Ovary (tissue), 3 donors: ENCODE data around the gene INTS6.

ENCODE experiments used
- CTCF ChIP-seq, 3 donors: fragments of 450-650 bp in 2 of 3; fragments of 200-600 bp in 1 of 3; IDR thresholded peaks; one replicate each; pipeline versions ENCODE4 v1.5.1 to v1.8.0; 2016 to 2022; ENCODE audit warnings: antibody characterized with exemption in 3 of 3, mild to moderate bottlenecking in 1 of 3
- POLR2A ChIP-seq: fragments of 450-650 bp; IDR thresholded peaks from one replicate; pipeline ENCODE4 v1.6.1; 2017; ENCODE audit warnings: antibody characterized with exemption, mild to moderate bottlenecking, moderate library complexity
- donor health status: DM: no; HTN: no; CAD: no.

DNA sequence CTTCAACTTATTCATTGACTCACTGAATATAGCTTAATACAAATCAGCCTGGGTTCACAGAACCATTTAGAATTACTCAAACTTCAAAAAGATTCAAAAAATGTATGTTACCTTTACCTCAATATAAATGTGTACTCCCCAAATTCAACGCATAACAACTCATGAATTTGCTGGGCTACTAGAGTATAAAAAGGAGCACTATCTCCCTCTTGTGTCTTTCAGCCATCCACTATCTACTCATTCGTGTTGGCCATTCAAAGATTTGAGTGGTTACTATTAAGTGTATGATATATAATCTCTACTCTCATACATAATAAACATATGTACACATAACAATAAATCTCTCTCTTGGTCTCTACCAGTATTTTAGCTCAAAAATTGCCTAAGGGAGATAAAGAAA is 20.3 kb downstream of the INTS6 start:
- TF ChIP-seq CTCF (IDR thresholded peaks at IDR 0.05) (no peak), POLR2A (no peak)
